Ishikawa (cell line): ENCODE measurements around the gene RTTN.

Experiments used
- CREB1 ChIP-seq: IDR thresholded peaks from 2 replicates; pipeline ENCODE4 v1.6.1; 2012; ENCODE audit warnings: low read depth
- EP300 ChIP-seq: IDR thresholded peaks from 2 replicates; pipeline ENCODE4 v1.6.1; 2012; ENCODE audit warnings: borderline replicate concordance
- NFIC ChIP-seq: IDR thresholded peaks from 2 replicates; pipeline ENCODE4 v1.6.1; 2012
- RAD21 ChIP-seq: IDR thresholded peaks from 2 replicates; pipeline ENCODE4 v1.6.1; 2012; ENCODE audit warnings: low read depth
- TAF1 ChIP-seq: IDR thresholded peaks from 2 replicates; pipeline ENCODE4 v1.6.1; 2012; ENCODE audit warnings: low read depth, mild to moderate bottlenecking
- YY1 ChIP-seq: IDR thresholded peaks from 2 replicates; pipeline ENCODE4 v1.6.1; 2012; ENCODE audit warnings: low read depth
- TF ChIP-seq, protein P1 (sequence below): IDR thresholded peaks from 2 replicates; pipeline ENCODE4 v1.6.1; 2012
- TF ChIP-seq, protein P2 (sequence below): IDR thresholded peaks from 2 replicates; pipeline ENCODE4 v1.6.1; 2012
- TF ChIP-seq, protein P3 (sequence below): IDR thresholded peaks from 2 replicates; pipeline ENCODE4 v1.6.1; 2012; ENCODE audit warnings: low read depth, mild to moderate bottlenecking

DNA sequence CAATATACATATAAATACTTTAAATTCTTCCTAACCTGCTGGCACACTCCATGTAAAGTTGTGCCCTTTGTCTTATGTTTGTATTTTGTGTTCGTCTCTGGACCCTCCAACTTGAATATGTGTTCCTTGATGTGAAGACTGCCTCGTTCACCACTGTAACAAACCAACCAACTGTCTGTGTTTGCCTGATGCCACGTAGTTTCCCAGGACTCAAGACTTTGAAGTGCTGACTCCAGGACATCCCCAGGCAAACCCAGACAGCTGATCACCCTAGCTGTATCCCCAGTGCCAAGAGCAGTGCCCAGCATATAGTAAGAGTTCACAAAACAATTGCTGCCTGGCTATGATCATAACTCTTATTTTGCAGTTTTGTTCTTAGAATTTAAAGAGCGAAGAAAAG, 242.3 kb downstream of the RTTN start:
- TF ChIP-seq EP300: no peak
- TF ChIP-seq, protein P1, sequence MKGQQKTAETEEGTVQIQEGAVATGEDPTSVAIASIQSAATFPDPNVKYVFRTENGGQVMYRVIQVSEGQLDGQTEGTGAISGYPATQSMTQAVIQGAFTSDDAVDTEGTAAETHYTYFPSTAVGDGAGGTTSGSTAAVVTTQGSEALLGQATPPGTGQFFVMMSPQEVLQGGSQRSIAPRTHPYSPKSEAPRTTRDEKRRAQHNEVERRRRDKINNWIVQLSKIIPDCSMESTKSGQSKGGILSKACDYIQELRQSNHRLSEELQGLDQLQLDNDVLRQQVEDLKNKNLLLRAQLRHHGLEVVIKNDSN: no peak
- TF ChIP-seq CREB1: no peak
- TF ChIP-seq, protein P2, sequence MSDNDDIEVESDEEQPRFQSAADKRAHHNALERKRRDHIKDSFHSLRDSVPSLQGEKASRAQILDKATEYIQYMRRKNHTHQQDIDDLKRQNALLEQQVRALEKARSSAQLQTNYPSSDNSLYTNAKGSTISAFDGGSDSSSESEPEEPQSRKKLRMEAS: no peak
- TF ChIP-seq TAF1: no peak
- no peak for TF ChIP-seq NFIC
- TF ChIP-seq RAD21: no peak
- TF ChIP-seq YY1: no peak
- TF ChIP-seq, protein P3, sequence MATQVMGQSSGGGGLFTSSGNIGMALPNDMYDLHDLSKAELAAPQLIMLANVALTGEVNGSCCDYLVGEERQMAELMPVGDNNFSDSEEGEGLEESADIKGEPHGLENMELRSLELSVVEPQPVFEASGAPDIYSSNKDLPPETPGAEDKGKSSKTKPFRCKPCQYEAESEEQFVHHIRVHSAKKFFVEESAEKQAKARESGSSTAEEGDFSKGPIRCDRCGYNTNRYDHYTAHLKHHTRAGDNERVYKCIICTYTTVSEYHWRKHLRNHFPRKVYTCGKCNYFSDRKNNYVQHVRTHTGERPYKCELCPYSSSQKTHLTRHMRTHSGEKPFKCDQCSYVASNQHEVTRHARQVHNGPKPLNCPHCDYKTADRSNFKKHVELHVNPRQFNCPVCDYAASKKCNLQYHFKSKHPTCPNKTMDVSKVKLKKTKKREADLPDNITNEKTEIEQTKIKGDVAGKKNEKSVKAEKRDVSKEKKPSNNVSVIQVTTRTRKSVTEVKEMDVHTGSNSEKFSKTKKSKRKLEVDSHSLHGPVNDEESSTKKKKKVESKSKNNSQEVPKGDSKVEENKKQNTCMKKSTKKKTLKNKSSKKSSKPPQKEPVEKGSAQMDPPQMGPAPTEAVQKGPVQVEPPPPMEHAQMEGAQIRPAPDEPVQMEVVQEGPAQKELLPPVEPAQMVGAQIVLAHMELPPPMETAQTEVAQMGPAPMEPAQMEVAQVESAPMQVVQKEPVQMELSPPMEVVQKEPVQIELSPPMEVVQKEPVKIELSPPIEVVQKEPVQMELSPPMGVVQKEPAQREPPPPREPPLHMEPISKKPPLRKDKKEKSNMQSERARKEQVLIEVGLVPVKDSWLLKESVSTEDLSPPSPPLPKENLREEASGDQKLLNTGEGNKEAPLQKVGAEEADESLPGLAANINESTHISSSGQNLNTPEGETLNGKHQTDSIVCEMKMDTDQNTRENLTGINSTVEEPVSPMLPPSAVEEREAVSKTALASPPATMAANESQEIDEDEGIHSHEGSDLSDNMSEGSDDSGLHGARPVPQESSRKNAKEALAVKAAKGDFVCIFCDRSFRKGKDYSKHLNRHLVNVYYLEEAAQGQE: no peak
